HG03442 (cell line): Measurements from ENCODE around the gene UMODL1.

Experiments used
- ATAC-seq: cut with Tn5 transposase; IDR thresholded peaks from one replicate; pipeline ENCODE4 v1.9.1; 2021; ENCODE audit warnings: mild to moderate bottlenecking, moderate library complexity; ENCODE audit not compliant: unreplicated experiment

The UMODL1 gene

DNA sequence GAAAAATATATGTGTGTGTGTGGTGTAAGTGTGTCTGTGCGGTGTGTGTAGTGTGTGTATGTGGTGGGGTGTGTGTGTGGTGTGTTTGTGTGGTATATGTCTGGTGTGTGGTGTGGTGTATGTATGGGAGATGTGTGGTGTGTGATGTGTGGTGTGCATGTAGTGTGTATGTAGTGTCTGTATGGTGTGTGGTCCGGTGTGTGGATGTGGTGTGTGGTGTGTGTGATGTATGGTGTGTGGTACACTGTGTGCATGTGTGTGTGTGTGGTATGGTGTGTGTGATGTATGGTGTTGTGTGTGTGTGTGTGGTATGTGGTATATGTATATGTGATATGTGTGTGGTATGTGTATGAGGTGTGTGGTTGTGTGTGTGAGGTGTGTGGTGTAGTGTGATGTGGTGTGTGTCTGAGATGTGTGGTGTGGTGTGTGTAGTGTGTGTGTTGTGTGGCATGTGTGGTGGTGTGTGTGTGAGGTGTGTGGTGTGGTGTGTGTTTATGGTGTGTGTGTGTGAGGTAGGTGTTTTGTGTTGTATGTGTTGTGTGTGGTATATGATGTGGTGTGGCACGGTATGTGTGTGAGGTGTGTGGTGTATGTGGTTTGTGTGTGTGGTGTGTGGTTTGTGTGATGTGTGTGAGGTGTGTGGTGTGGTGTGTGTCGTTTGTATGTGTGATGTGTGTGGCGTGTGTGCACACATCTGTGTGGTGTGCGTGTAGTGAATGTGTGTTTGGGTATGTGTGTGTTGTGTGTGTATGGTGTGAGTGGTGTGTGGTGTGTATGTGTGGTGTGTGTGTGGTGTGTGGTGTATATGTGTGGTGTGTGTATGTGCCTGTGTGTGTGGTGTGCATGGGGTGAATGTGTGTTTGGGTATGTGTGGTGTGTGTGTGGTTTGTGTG is 112.5 kb downstream of the UMODL1 start:
- no peak for ATAC-seq

DNA sequence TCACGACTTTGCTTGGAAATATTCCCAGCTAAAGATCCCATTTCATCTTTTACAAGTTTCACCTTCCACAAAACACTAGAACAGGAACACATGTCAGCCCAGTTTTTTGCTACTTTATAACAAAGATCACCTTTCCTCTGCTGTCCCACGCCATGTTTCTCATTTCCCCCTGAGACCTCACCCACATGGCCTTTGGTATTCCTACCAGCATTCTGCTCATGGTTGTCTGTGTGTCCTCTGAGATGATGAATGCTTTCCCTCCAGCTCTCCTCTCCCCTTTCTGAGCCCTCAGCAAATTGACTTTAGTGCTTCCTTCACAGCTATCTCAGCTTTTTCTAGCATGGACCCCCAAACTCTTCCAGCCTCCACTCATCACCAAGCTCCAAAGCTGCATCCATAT is 115.5 kb downstream of the UMODL1 start:
- no peak for ATAC-seq

DNA sequence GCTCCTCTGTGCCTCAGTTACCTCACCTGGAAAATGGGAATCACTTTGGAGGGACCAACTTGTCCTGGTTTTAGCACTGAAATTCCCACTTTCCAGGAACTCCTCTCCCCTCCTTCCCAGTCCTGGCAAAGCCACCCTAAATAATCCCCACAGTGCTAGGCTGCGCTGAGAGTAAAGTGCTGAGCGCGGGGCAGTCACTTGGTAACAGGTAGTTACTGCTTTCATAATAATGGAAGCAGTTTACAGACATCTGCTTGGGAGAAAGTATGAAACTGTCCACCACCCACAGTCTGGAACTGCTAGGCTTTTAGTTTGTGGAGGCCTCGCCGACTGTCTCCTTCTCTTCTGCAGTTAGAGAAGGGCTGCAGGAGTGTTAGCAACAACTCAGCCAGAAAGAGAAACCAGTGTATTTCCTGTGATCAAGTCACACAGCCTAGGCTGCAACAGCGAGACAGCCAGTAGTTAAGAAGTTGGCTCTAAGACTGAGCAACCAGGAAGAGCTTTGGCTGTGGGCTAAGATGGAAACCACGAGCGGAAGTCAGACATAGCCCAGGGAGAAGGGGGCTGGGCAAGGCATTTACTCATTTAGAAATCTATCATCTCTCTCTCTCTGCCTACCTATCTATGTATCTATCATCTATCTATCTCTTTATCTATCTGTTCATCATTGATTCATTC is 117.0 kb downstream of the UMODL1 start:
- ATAC-seq, result peak; percentile 94

DNA sequence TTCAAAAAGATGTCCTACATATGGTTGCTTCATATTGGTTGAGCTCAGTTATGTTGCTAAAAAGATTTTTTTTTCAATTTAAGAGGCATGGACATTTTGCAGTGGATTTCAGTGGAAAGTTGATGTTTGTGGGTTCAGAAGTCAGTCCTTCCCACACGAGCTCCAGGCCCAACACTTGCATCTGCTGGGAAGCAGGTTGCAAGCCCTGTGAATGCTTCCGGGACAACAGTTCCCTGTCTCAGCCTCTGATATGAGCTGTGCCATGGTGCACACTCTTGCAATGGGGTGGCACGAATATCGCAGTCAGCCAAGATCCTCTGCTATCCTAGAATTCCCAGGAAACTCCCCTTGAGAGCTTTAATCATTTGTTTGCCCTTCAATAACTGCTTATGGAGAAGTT is 117.5 kb downstream of the UMODL1 start:
- no peak for ATAC-seq

DNA sequence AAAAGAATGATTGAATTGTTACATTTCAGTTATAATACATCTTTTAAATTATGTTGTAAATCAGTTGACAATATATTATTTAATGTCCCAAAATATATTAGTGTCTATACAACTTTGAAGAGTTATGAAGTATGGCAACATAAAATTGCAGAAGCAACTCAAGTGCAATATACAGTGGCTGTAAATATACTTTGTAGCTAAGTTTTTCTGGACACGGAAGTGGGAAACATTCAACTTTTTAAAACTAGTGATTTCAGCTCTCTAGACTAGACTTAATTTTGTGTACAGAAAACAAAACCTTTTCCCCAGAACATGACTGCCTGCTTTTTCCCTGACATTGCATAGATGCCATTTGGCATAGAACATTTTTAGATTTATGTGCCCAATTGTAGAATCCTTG is 118.3 kb downstream of the UMODL1 start:
- ATAC-seq, result no peak

DNA sequence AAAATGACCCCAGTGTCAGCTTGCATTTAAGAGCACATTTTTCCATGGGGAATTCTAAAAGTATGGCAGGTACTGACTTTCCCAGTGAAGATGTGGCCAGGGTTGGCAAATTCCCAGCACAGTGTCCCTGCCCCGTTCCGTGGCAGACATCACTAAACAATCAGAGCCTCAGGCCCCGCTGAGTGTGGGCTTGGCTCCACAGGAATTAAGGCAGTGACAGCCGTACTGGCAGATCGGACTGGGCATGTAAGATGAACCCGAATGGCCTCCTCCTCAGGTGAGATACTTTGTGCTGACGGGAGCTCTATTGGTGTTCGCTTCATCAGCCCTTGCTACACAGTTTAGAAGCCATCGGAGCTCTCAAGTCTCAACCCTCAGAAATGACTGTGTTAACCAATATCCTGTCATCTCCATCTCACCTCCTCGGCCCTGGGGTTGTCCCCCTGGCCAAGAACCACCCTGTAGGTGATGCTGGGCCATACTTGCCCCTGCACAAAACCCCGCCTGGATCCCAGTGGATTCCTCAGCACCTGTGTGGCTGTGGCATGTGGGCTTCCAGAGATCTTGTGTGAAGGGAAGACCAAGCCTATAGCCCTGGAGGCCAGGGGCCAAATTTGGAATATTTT is 118.9 kb downstream of the UMODL1 start:
- ATAC-seq, result no peak

DNA sequence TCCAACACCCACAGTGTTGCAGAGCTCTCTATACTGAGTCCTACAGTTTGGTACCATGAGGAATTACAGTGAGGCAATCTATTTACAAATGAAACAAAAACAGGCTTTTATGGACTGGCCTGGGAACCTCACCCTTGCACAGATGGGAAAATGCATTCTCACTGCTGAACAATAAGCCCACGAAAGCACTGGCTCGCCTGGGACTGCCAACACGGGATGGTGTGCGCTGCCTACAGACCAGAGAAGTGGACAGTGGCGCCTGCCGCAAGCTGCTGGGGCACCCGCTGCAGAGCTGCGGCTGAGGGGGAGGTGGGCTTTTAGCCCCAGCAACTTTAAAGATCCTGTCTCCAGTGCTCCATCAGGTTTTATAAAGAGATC is 119.4 kb downstream of the UMODL1 start:
- no peak for ATAC-seq

DNA sequence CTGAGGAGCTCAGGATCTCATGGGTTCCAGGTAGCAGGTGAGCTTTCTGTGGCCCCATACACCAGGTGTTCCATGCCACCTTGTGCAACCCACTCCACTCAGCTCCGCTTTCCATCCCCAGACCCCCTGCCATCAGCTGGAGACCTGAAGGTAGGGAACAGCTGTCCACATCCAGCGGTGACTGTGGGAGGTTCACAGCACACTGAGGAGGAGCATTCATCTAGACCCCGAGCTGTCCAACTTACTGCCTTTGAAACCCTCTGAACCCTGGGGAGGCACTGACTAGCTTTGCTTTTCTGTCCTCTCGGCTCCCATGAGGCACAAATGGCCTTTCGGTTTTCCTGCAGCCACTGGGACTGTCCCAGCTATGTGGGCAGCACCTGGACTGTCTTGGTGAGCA is 119.9 kb downstream of the UMODL1 start:
- ATAC-seq, result no peak

DNA sequence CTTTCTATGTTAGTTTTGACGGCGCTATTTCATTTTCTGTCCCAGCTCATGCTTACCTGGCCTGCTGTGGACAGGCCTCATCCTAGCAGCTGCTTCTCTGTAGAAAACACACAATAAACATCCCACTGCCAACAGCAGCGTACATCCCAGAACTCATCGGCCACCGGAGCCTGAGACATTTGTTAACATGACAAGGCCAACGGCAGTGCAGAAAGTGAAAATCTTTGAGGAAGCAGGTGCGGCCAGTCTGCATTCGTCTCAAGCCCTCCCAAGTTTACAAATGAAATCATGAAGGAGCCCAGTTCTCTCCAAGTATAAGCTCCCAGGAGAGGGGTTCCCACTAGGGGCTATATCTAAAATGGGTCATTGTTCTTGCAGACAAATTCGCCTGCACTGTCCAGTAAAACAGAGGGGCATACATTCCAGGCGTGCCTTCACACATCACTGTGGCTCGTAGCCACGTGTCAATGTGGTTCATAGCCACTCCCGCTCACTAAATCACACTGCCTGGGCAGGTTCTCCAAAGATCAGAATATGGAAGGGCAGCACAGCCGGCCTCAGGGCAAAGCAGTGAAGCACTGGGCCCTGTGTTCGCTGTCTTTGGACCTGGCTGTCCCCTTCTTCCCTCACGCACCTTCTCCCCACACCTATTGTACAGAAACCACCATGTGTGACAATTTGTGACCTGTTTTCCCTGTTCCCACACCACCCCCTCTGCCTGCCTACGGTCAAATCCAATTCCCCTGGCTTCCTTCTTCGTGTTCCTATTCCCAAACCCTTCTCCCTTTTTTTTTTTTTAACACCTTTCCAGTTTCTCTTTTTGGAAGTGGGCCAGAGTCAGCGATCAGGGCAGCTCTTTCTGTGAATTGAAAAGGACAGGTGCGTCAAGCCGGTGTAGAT is 120.8 kb downstream of the UMODL1 start:
- ATAC-seq, result no peak
